ENCODE data around the gene HJURP. TPM values are rescaled to one million over a fixed set of nuclear protein-coding genes. Genes with fewer than 3 reads are reported as not detected.

The HJURP gene
- total RNA-seq, 4 donors from 2014 or later, result 5.1 to 8.5 (median 5.8) TPM

GRCh38 chr2:233796254-233796653 is 58.1 kb downstream of the HJURP start:
- H3K4me3 ChIP-seq, result no peak overlapping the region
- 62 to 74% methylated on average over 6 to 9 of the region's 9 CpGs for WGBS, 2 donors
- H3K9me3 ChIP-seq, result no peaks in the 10 kb centered on the region
- H3K36me3 ChIP-seq, result no peaks in the 10 kb centered on the region
- no peak for DNase-seq
- intact Hi-C loops (cut with DNase I), result no loop called here
- H3K27me3 ChIP-seq, result no peaks in the 10 kb centered on the region
- H3K4me1 ChIP-seq, result no peaks in the 10 kb centered on the region
- no peak overlapping the region for H3K27ac ChIP-seq
- TF ChIP-seq CTCF (IDR thresholded peaks at IDR 0.05) (no peak), POLR2A (IDR thresholded peaks at IDR 0.05) (no peak)

- H3K4me3 ChIP-seq, result no peak overlapping the region
- TF ChIP-seq CTCF (IDR thresholded peaks at IDR 0.05), result no peak
- no peak for TF ChIP-seq POLR2A (IDR thresholded peaks at IDR 0.05)
- no peaks in the 10 kb centered on the region for H3K4me1 ChIP-seq
- H3K36me3 ChIP-seq, result no peaks in the 10 kb centered on the region
- H3K27me3 ChIP-seq, result no peaks in the 10 kb centered on the region
- H3K27ac ChIP-seq, result no peak overlapping the region
- 89% methylated on average over 6 of the region's 13 CpGs; no CpG with 5 or more reads in 1 of the 2 donors for WGBS, 2 donors
- DNase-seq, result no peak
- intact Hi-C loops (cut with DNase I), result no loop called here
- no peaks in the 10 kb centered on the region for H3K9me3 ChIP-seq
These were observed 58.6 kb downstream of the HJURP start for GRCh38 chr2:233795735-233796171.

GRCh38 chr2:233794128-233794658 is 60.1 kb downstream of the HJURP start:
- no peaks in the 10 kb centered on the region for H3K27me3 ChIP-seq
- DNase-seq, result no peak
- no peaks in the 10 kb centered on the region for H3K9me3 ChIP-seq
- TF ChIP-seq CTCF (IDR thresholded peaks at IDR 0.05) (no peak), POLR2A (IDR thresholded peaks at IDR 0.05) (no peak)
- H3K4me1 ChIP-seq, result no peaks in the 10 kb centered on the region
- intact Hi-C loops (cut with DNase I), result no loop called here
- 84 to 100% methylated on average over 1 to 9 of the region's 17 CpGs for WGBS, 2 donors
- no peaks in the 10 kb centered on the region for H3K36me3 ChIP-seq
- no peak overlapping the region for H3K27ac ChIP-seq
- no peak overlapping the region for H3K4me3 ChIP-seq

GRCh38 chr2:233793465-233794127 is 60.7 kb downstream of the HJURP start:
- Histone ChIP-seq H3K4me1 (no peaks in the 10 kb centered on the region), H3K27ac (no peak overlapping the region), H3K27me3 (no peaks in the 10 kb centered on the region), H3K36me3 (no peaks in the 10 kb centered on the region), H3K4me3 (no peak overlapping the region), H3K9me3 (no peaks in the 10 kb centered on the region)
- WGBS, 2 donors, result no CpG with 5 or more reads among the region's 18 CpGs
- no peak for DNase-seq
- TF ChIP-seq CTCF (IDR thresholded peaks at IDR 0.05) (no peak), POLR2A (IDR thresholded peaks at IDR 0.05) (no peak)
- intact Hi-C loops (cut with DNase I), result no loop called here

- intact Hi-C loops (cut with DNase I), result no loop called here
- 78 to 87% methylated on average over 7 of the region's 7 CpGs for WGBS, 2 donors
- Histone ChIP-seq H3K27ac (no peak overlapping the region), H3K4me3 (no peak overlapping the region), H3K4me1 (no peaks in the 10 kb centered on the region), H3K36me3 (no peaks in the 10 kb centered on the region), H3K9me3 (no peaks in the 10 kb centered on the region), H3K27me3 (no peaks in the 10 kb centered on the region)
- no peak for DNase-seq
- TF ChIP-seq POLR2A (IDR thresholded peaks at IDR 0.05) (no peak), CTCF (IDR thresholded peaks at IDR 0.05) (no peak)
These were observed 61.6 kb downstream of the HJURP start for GRCh38 chr2:233792720-233793119.
